Panc1 (cell line): ENCODE results near the gene TEAD2.

ENCODE experiments used
- CTCF ChIP-seq: fragments of 450-650 bp; IDR thresholded peaks from 2 replicates; pipeline ENCODE4 v1.5.1; 2017; ENCODE audit warnings: mild to moderate bottlenecking
- REST ChIP-seq, 2 experiments: IDR thresholded peaks; 2 replicates each; pipeline ENCODE4 v1.6.1; 2011 to 2012; ENCODE audit warnings: low read depth in 2 of 2, control low read depth in 1 of 2, low read length in 1 of 2, mild to moderate bottlenecking in 1 of 2, moderate library complexity in 1 of 2; ENCODE audit not compliant: insufficient read depth in 1 of 2

GRCh38 chr19:49318296-49318695, 43.9 kb downstream of the TEAD2 start:
- TF ChIP-seq CTCF (no peak), REST (IDR thresholded peaks at IDR 0.05; ENCODE audit: insufficient read depth in 1 of 2, low read depth in 2 of 2, low read length in 1 of 2) (no peak)
